BJ (cell line): ENCODE results near the gene POU2AF1. TPM values are rescaled to one million over a fixed set of nuclear protein-coding genes. Genes with fewer than 3 reads are reported as not detected.

ENCODE experiments used
- CTCF ChIA-PET: fragments of 350-600 bp; formaldehyde crosslinking; extraction: SDS; loops from one replicate; lab custom pipeline; 2021; ENCODE audit warnings: antibody characterized with exemption, inconsistent platforms; lab: Yijun Ruan, JAX
- POLR2A ChIA-PET: fragments of 300-600 bp; sonication (Branson Sonifier 250); formaldehyde crosslinking; extraction: SDS; loops from one replicate; lab custom pipeline; 2021; ENCODE audit warnings: antibody characterized with exemption; lab: Charles Lee
- DNase-seq: peaks from one replicate; pipeline ENCODE4 v3.0.0-alpha.2; 2011; ENCODE audit warnings: low read depth
- H3K27me3 ChIP-seq: 2 replicates; pipeline ENCODE4 v1.6.0; 2011; ENCODE audit warnings: low read length; ENCODE audit not compliant: control insufficient read depth, insufficient read depth
- H3K36me3 ChIP-seq: 2 replicates; pipeline ENCODE4 v1.5.1; 2011; ENCODE audit warnings: low read length; ENCODE audit not compliant: control insufficient read depth, insufficient read depth
- H3K4me3 ChIP-seq: 2 replicates; pipeline ENCODE4 v1.5.1; 2011; ENCODE audit warnings: low read depth, mild to moderate bottlenecking, control low read depth, low read length
- polyA plus RNA-seq: library from polyadenylated mRNA; depleted of rRNA; stranded (reverse); fragments of >200 nt; gene quantifications from 2 replicates; pipeline ENCODE4 v1.2.3, GENCODE V29; 2011
- TF ChIP-seq, protein P1 (sequence below): IDR thresholded peaks from 2 replicates; pipeline ENCODE4 v1.5.1; 2011; ENCODE audit warnings: low read depth, mild to moderate bottlenecking, control low read depth, inconsistent platforms, low read length, moderate library complexity; ENCODE audit not compliant: insufficient read depth

POU2AF1 gene
- polyA plus RNA-seq, 1 experiment, result not detected

- Histone ChIP-seq H3K36me3 (no peaks in the 10 kb centered on the region), H3K27me3 (no peaks in the 10 kb centered on the region; the same call in 1 of the 2 replicates), H3K4me3 (no peak overlapping the region)
- CTCF ChIA-PET, result no interaction called here
- POLR2A ChIA-PET, result no interaction called here
- TF ChIP-seq, protein P1, sequence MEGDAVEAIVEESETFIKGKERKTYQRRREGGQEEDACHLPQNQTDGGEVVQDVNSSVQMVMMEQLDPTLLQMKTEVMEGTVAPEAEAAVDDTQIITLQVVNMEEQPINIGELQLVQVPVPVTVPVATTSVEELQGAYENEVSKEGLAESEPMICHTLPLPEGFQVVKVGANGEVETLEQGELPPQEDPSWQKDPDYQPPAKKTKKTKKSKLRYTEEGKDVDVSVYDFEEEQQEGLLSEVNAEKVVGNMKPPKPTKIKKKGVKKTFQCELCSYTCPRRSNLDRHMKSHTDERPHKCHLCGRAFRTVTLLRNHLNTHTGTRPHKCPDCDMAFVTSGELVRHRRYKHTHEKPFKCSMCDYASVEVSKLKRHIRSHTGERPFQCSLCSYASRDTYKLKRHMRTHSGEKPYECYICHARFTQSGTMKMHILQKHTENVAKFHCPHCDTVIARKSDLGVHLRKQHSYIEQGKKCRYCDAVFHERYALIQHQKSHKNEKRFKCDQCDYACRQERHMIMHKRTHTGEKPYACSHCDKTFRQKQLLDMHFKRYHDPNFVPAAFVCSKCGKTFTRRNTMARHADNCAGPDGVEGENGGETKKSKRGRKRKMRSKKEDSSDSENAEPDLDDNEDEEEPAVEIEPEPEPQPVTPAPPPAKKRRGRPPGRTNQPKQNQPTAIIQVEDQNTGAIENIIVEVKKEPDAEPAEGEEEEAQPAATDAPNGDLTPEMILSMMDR, result no peak
- no peak for DNase-seq
These were observed 22.4 kb downstream of the POU2AF1 start for GRCh38 chr11:111356660-111357048.

DNA sequence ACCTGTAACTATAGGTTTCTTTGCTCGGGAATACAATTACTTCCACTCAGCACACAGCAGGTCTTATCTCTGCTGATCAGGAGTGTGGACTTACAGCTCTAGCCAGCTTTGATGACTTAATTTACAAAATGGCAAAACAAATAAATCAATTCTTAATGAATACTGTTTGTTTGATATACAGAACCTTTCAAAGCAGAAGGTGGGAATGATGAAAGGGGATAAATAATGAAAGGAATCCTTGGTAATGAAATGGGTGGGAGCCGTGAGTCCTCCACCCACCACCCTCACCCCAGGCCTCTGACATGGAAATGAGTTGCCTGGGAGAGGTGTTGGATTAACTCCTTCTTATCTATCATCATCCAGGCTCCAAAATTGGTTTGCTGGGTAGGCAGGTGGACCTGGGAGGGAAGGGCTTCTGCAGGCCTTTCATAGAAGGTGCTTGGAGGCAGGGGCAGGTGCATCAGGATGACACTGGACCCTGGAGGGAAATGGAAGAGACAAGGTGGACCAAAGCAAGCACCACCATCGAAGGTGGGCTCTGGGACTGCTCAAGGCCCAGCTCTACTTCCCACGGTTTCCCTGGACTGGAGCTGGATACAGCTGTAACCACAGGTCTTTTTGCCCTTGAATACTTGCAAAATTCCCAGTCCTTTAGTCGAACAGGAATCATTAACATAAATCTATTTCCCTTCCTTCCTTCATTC lies 23.0 kb downstream of the POU2AF1 start:
- CTCF ChIA-PET, result no interaction called here
- POLR2A ChIA-PET, result no interaction called here
- Histone ChIP-seq H3K27me3 (no peaks in the 10 kb centered on the region; the same call in 1 of the 2 replicates), H3K36me3 (no peaks in the 10 kb centered on the region), H3K4me3 (no peak overlapping the region)
- TF ChIP-seq, protein P1, result no peak
- no peak for DNase-seq

GRCh38 chr11:111355101-111355500 lies 24.0 kb downstream of the POU2AF1 start:
- TF ChIP-seq, protein P1, result no peak
- Histone ChIP-seq H3K27me3 (no peaks in the 10 kb centered on the region; the same call in 1 of the 2 replicates), H3K4me3 (no peak overlapping the region), H3K36me3 (no peaks in the 10 kb centered on the region)
- POLR2A ChIA-PET, result no interaction called here
- DNase-seq, result no peak
- CTCF ChIA-PET, result no interaction called here

DNA sequence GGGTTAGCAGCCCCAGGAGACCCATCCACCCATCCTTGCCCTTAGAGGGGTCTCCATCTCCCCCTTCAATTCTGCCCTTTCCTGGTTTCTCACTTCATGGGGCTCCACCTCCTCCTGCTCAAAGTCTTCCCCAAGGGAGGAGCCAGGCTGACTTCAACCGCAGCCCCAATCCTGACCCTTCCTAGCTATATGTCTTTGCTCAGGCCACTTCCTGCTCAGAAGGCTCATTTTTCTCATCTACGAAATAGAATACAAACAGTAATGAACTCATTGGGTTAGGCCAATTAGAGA lies 24.5 kb downstream of the POU2AF1 start:
- H3K27me3 ChIP-seq, result no peaks in the 10 kb centered on the region; the same call in 1 of the 2 replicates
- DNase-seq, result no peak
- ChIA-PET POLR2A (no interaction called here), CTCF (interaction anchor here (0.8 kb wide), 1 partner anchor 44 kb away, joined by 3 read pairs; no protein-coding TSS in a partner anchor)
- H3K36me3 ChIP-seq, result no peaks in the 10 kb centered on the region
- no peak overlapping the region for H3K4me3 ChIP-seq
- TF ChIP-seq, protein P1, result no peak

DNA sequence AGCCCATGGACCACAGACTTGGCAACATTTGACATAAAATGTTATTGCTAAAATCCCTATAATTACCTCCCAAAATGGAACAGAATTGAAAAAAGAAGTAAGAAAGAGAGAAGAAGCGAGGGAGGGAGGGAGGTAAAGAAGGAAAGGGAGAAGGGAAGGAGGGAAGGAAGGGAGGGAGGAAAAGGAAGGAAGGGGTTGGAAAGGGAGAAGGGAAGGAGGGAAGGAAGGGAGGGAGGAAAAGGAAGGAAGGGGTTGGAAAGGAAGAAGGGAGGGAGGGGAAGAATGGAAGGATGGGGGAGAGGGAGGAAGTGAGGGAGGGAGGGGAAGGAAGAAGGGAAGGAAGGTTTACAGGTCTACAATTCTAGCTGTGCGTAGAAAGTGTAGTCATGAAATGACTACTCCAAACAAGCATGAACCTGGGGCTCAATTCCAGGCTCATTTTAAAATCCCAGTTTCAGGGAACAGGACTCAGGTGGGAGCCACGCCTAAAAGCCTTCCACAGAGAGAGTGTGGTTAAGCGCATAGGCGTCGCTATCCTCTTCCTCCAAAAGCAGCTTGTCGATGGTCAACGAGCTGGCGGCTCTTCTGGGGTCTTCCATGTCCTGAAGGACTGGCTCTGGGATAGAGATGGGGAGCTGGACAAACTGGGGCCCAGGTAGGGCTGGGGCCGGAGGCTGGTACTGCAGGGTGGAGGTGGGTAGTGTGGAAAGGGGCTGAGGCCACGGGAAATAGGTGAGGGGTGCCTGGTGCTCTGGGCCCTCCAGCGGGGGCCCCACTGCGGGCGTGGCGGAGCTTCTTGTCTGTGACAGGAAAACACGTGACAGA lies 25.1 kb downstream of the POU2AF1 start:
- POLR2A ChIA-PET, result no interaction called here
- CTCF ChIA-PET, result interaction anchor here (0.8 kb wide), 1 partner anchor 43 kb away, joined by 3 read pairs; no protein-coding TSS in a partner anchor

More for the DNA sequence above, 25.1 kb downstream of the POU2AF1 start:
- TF ChIP-seq, protein P1, result no peak
- no peak for DNase-seq
- Histone ChIP-seq H3K27me3 (no peaks in the 10 kb centered on the region; the same call in 1 of the 2 replicates), H3K4me3 (no peak overlapping the region), H3K36me3 (no peaks in the 10 kb centered on the region)
